Endothelial cell of umbilical vein (primary cell): ENCODE data around the gene CLASP2. TPM values are rescaled to one million over a fixed set of nuclear protein-coding genes. Genes with fewer than 3 reads are reported as not detected.

Source experiments
- BruUV-seq: library from RNA; stranded (reverse); fragments of 400-500 nt; replicated peaks from 2 replicates; lab custom pipeline; 2021; lab: Mats Ljungman, UMichigan
- CTCF ChIA-PET: fragments of 300-600, 350-600 bp; sonication (Branson Sonifier 250); formaldehyde crosslinking; loops from one replicate; lab custom pipeline; 2021; ENCODE audit warnings: antibody characterized with exemption, inconsistent platforms; lab: Charles Lee
- POLR2A ChIA-PET: fragments of 300-600, 350-600 bp; sonication (Branson Sonifier 250); formaldehyde crosslinking; loops from one replicate; lab custom pipeline; 2021; ENCODE audit warnings: antibody characterized with exemption, inconsistent platforms; lab: Charles Lee
- DNase-seq: peaks from one replicate; pipeline ENCODE4 v3.0.0-alpha.2; 2011; ENCODE audit warnings: low read depth, low spot score
- FAIRE-seq: peaks from 2 replicates; lab custom pipeline; 2011; peaks lifted over from hg19 to GRCh38; lab: Jason Lieb, UNC
- H2AFZ ChIP-seq: 2 replicates; pipeline ENCODE4 v1.6.0; 2012; ENCODE audit warnings: low read depth, low read length, control low read depth, inconsistent platforms
- H3K27ac ChIP-seq: 2 replicates; pipeline ENCODE4 v1.5.1; 2011; ENCODE audit warnings: low read depth, mild to moderate bottlenecking, control low read depth, low read length, moderate library complexity; ENCODE audit not compliant: insufficient read depth
- H3K27me3 ChIP-seq, 2 experiments: 2 replicates each; pipeline versions ENCODE4 v1.6.0 to v1.6.1; 2011; ENCODE audit warnings: low read length in 2 of 2, mixed read lengths in 1 of 2; ENCODE audit not compliant: control insufficient read depth in 2 of 2, insufficient read depth in 2 of 2
- H3K36me3 ChIP-seq, 2 experiments: 2 replicates in 1 of 2; 3 replicates in 1 of 2; pipeline ENCODE4 v1.5.1; 2011; ENCODE audit warnings: low read length in 2 of 2, mild to moderate bottlenecking in 1 of 2, moderate library complexity in 1 of 2; ENCODE audit not compliant: control insufficient read depth in 2 of 2, insufficient read depth in 2 of 2; ENCODE audit errors: extremely low read depth in 1 of 2
- H3K4me1 ChIP-seq: 3 replicates; pipeline ENCODE4 v1.5.1; 2011; ENCODE audit warnings: mild to moderate bottlenecking, low read length; ENCODE audit not compliant: control insufficient read depth, insufficient read depth; ENCODE audit errors: extremely low read depth
- H3K4me2 ChIP-seq: 2 replicates; pipeline ENCODE4 v1.6.1; 2011; ENCODE audit warnings: low read length, control low read depth, mixed read lengths; ENCODE audit not compliant: insufficient read depth
- H3K4me3 ChIP-seq, 3 experiments: fragments of 200-600 bp in 1 of 3; sonication (generic), shearing (Covaris generic) in 1 of 3; replicated peaks in 1 of 3; 2 replicates each; pipeline ENCODE4 v1.5.1; 2011 to 2016; ENCODE audit warnings: control low read depth in 3 of 3, low read length in 3 of 3, mild to moderate bottlenecking in 2 of 3, inconsistent platforms in 1 of 3, low read depth in 1 of 3, moderate library complexity in 1 of 3; ENCODE audit not compliant: insufficient read depth in 1 of 3
- H3K79me2 ChIP-seq: 2 replicates; pipeline ENCODE4 v1.6.0; 2012; ENCODE audit warnings: low read length, inconsistent platforms; ENCODE audit not compliant: control insufficient read depth, insufficient read depth
- H3K9ac ChIP-seq: replicated peaks from 2 replicates; pipeline ENCODE3; 2011; ENCODE audit warnings: low read length, control low read depth; ENCODE audit not compliant: insufficient read depth; ENCODE audit errors: extremely low read depth
- H3K9me1 ChIP-seq: replicated peaks from 3 replicates; pipeline ENCODE4 v1.6.0; 2011; ENCODE audit warnings: mild to moderate bottlenecking, low read length; ENCODE audit not compliant: control insufficient read depth, insufficient read depth; ENCODE audit errors: extremely low read depth
- H3K9me3 ChIP-seq: replicated peaks from 2 replicates; pipeline ENCODE4 v1.5.1; 2012; ENCODE audit warnings: low read length, inconsistent platforms; ENCODE audit not compliant: control insufficient read depth, insufficient read depth
- H4K20me1 ChIP-seq: replicated peaks from 2 replicates; pipeline ENCODE3; 2011; ENCODE audit warnings: mild to moderate bottlenecking, low read length; ENCODE audit not compliant: control insufficient read depth, insufficient read depth; ENCODE audit errors: extremely low read depth
- CTCF ChIP-seq, 2 donors: IDR thresholded peaks; 1 replicate in 1 of 2; 2 replicates in 1 of 2; pipeline ENCODE4 v1.5.1; 2011; ENCODE audit warnings: low read length in 2 of 2, mild to moderate bottlenecking in 2 of 2, moderate library complexity in 2 of 2, control low read depth in 1 of 2, inconsistent platforms in 1 of 2, low read depth in 1 of 2; ENCODE audit not compliant: insufficient read depth in 1 of 2; ENCODE audit errors: extremely low read depth in 1 of 2
- EZH2 ChIP-seq: IDR thresholded peaks from 2 replicates; pipeline ENCODE4 v1.6.1; 2012; ENCODE audit warnings: borderline replicate concordance, low read depth, mild to moderate bottlenecking, moderate library complexity, low read length, inconsistent platforms; ENCODE audit not compliant: severe bottlenecking
- FOS ChIP-seq: IDR thresholded peaks from 2 replicates; pipeline ENCODE4 v1.6.1; 2011; ENCODE audit warnings: mild to moderate bottlenecking, low read length, moderate library complexity, borderline replicate concordance; ENCODE audit not compliant: insufficient read depth
- GATA2 ChIP-seq: IDR thresholded peaks from 2 replicates; pipeline ENCODE4 v1.7.0; 2011; ENCODE audit warnings: low read depth, mild to moderate bottlenecking, moderate library complexity, mixed read lengths, low read length; ENCODE audit not compliant: insufficient read length, insufficient read depth
- JUN ChIP-seq: IDR thresholded peaks from 2 replicates; pipeline ENCODE4 v1.6.1; 2011; ENCODE audit warnings: borderline replicate concordance, low read depth; ENCODE audit not compliant: insufficient read length, insufficient read depth
- MAX ChIP-seq: IDR thresholded peaks from 2 replicates; pipeline ENCODE4 v1.6.1; 2011; ENCODE audit not compliant: insufficient read depth, insufficient read length
- MYC ChIP-seq: IDR thresholded peaks from one replicate; pipeline ENCODE4 v1.6.1; 2011; ENCODE audit warnings: mild to moderate bottlenecking, low read depth, low read length
- POLR2A ChIP-seq: IDR thresholded peaks from 2 replicates; pipeline ENCODE4 v1.6.1; 2012; ENCODE audit warnings: low read depth, mild to moderate bottlenecking, control low read depth, low read length
- POLR2AphosphoS5 ChIP-seq: IDR thresholded peaks from 2 replicates; pipeline ENCODE4 v1.6.1; 2012; ENCODE audit warnings: low read depth, mild to moderate bottlenecking, control low read depth, low read length, moderate library complexity; ENCODE audit not compliant: insufficient read depth
- dilution Hi-C: fragments of 300-500 bp; cut with MboI; formaldehyde crosslinking; loops from one replicate; pipeline ENCODE4 v1.15.0; 2019; ENCODE audit warnings: low sequenced_read_pairs; ENCODE audit not compliant: extremely low pct_ligation_motif_present
- intact Hi-C: fragments of 100-400 bp; cut with micrococcal nuclease; formaldehyde crosslinking; loops from one replicate; pipeline ENCODE4 v1.10.0; 2022
- polyA plus RNA-seq, 4 experiments: library from polyadenylated mRNA; depleted of rRNA in 3 of 4; stranded (reverse) in 3 of 4; unstranded in 1 of 4; fragments of >200 nt; gene quantifications; 2 replicates each; pipeline versions ENCODE4 v1.2.1 to v1.2.3, GENCODE V29; 2011 to 2012; ENCODE audit warnings: missing spikeins in 1 of 4
- total RNA-seq: library from RNA; stranded (reverse); gene quantifications from 2 replicates; pipeline ENCODE4 v1.2.3, GENCODE V29; 2021

CLASP2 gene
- total and polyA plus RNA-seq, 2 donors (not counting 3 experiments of a cell fraction or from before 2014, with no cell fraction given), result 15.0 to 55.0 TPM

GRCh38 chr3:33613041-33613440 is 105.0 kb downstream of the CLASP2 start:
- no peak overlapping the region for H3K4me3 ChIP-seq
- no peaks in the 10 kb centered on the region for H3K36me3 ChIP-seq
- ChIA-PET CTCF (interaction anchor here (1.4 kb wide), 1 partner anchor 9 kb away, joined by 3 read pairs; no protein-coding TSS in a partner anchor), POLR2A (no interaction called here)
- no peak overlapping the region for H3K4me2 ChIP-seq
- no peak overlapping the region for H2AFZ ChIP-seq
- H3K27ac ChIP-seq, result no peak overlapping the region
- FAIRE-seq, result no peak
- no peaks in the 10 kb centered on the region for H3K79me2 ChIP-seq
- BruUV-seq, result no TSS peak
- no peaks in the 10 kb centered on the region for H3K4me1 ChIP-seq
- TF ChIP-seq EZH2 (no peak), JUN (no peak)
- no peaks in the 10 kb centered on the region for H3K9me3 ChIP-seq
- intact Hi-C loops (no loop called here), dilution Hi-C loops (no loop called here)
- DNase-seq, result no peak
- no peaks in the 10 kb centered on the region for H4K20me1 ChIP-seq
- H3K27me3 ChIP-seq, result no peaks in the 10 kb centered on the region
- no peak overlapping the region for H3K9ac ChIP-seq
- no peaks in the 10 kb centered on the region for H3K9me1 ChIP-seq

- Histone ChIP-seq H3K27me3 (no peaks in the 10 kb centered on the region), H3K9ac (no peak overlapping the region), H3K36me3 (no peaks in the 10 kb centered on the region), H3K79me2 (no peaks in the 10 kb centered on the region), H3K27ac (no peak overlapping the region), H3K4me2 (no peak overlapping the region), H2AFZ (no peak overlapping the region), H3K9me1 (no peaks in the 10 kb centered on the region), H3K4me1 (no peaks in the 10 kb centered on the region), H3K9me3 (no peaks in the 10 kb centered on the region), H3K4me3 (no peak overlapping the region), H4K20me1 (no peaks in the 10 kb centered on the region)
- no peak for FAIRE-seq
- TF ChIP-seq EZH2 (no peak), FOS (no peak), POLR2A (no peak), CTCF (IDR thresholded peaks at IDR 0.05; ENCODE audit: extremely low read depth in 1 of 2, insufficient read depth in 1 of 2, low read depth in 1 of 2, low read length in 2 of 2) (no peak), GATA2 (no peak), JUN (no peak), MAX (no peak), POLR2AphosphoS5 (no peak), MYC (no peak)
- peak; percentile 23 for DNase-seq
- CTCF ChIA-PET, result no interaction called here
- dilution Hi-C loops, result no loop called here
- no TSS peak for BruUV-seq
- intact Hi-C loops, result no loop called here
- POLR2A ChIA-PET, result no interaction called here
Observed at GRCh38 chr3:33612607-33613006, 105.4 kb downstream of the CLASP2 start.
